SK-N-SH (cell line): Measurements from ENCODE around the gene DCDC1. TPM values are rescaled to one million over a fixed set of nuclear protein-coding genes. Genes with fewer than 3 reads are reported as not detected.

Experiments
- CTCF ChIA-PET: fragments of 300-600, 350-600 bp; formaldehyde crosslinking; extraction: SDS; loops from one replicate; lab custom pipeline; 2021; lab: Yijun Ruan, JAX
- POLR2A ChIA-PET: fragments of 350-600 bp; sonication (Branson Sonifier 250); formaldehyde crosslinking; extraction: SDS; loops from one replicate; lab custom pipeline; 2020; ENCODE audit warnings: antibody characterized with exemption, inconsistent platforms; lab: Yijun Ruan, JAX
- DNase-seq: peaks from one replicate; pipeline ENCODE4 v3.0.0; 2012
- H2AFZ ChIP-seq: fragments of 200-600 bp; sonication (generic); 2 replicates; pipeline ENCODE4 v1.8.1; 2016; ENCODE audit warnings: antibody characterized with exemption, mild to moderate bottlenecking, low read depth
- H3F3A ChIP-seq: fragments of 200-600 bp; sonication (generic); replicated peaks from 2 replicates; pipeline ENCODE3; 2016; ENCODE audit warnings: antibody characterized with exemption, mild to moderate bottlenecking; ENCODE audit not compliant: insufficient read depth
- H3K27ac ChIP-seq, 2 experiments: fragments of 200-500 bp in 1 of 2; fragments of 200-600 bp in 1 of 2; sonication (Bioruptor generic) in 1 of 2; sonication (generic), shearing (Covaris generic) in 1 of 2; 2 replicates each; pipeline versions ENCODE4 v1.5.1 to v1.6.1; 2014 to 2016; ENCODE audit warnings: low read depth in 2 of 2, inconsistent platforms in 1 of 2, low read length in 1 of 2, mild to moderate bottlenecking in 1 of 2, mixed read lengths in 1 of 2
- H3K27me3 ChIP-seq: fragments of 200-600 bp; sonication (generic), shearing (Covaris generic); 2 replicates; pipeline ENCODE4 v1.6.1; 2016; ENCODE audit warnings: mixed run types; ENCODE audit not compliant: insufficient read depth
- H3K36me3 ChIP-seq, 2 experiments: fragments of 200-500 bp in 1 of 2; fragments of 200-600 bp in 1 of 2; sonication (Bioruptor generic) in 1 of 2; sonication (generic) in 1 of 2; replicated peaks in 1 of 2; 2 replicates each; pipeline versions ENCODE3 to v1.5.1; 2014 to 2016; ENCODE audit warnings: low read length in 1 of 2, mild to moderate bottlenecking in 1 of 2; ENCODE audit not compliant: insufficient read depth in 2 of 2, control insufficient read depth in 1 of 2
- H3K4me1 ChIP-seq, 2 experiments: fragments of 200-500 bp in 1 of 2; fragments of 200-600 bp in 1 of 2; sonication (Bioruptor generic) in 1 of 2; sonication (generic), shearing (Covaris generic) in 1 of 2; 2 replicates each; pipeline versions ENCODE4 v1.5.1 to v1.6.1; 2014 to 2016; ENCODE audit warnings: low read depth in 1 of 2, low read length in 1 of 2, mixed run types in 1 of 2; ENCODE audit not compliant: insufficient read depth in 2 of 2, control insufficient read depth in 1 of 2
- H3K4me2 ChIP-seq: fragments of 200-600 bp; sonication (generic), shearing (Covaris generic); 2 replicates; pipeline ENCODE4 v1.6.1; 2017; ENCODE audit warnings: mixed run types
- H3K4me3 ChIP-seq, 2 experiments: fragments of 200-500 bp in 1 of 2; fragments of 200-600 bp in 1 of 2; sonication (Bioruptor generic) in 1 of 2; sonication (generic), shearing (Covaris generic) in 1 of 2; 2 replicates each; pipeline versions ENCODE4 v1.5.1 to v1.8.1; 2014 to 2016; ENCODE audit warnings: low read depth in 2 of 2, inconsistent platforms in 1 of 2, low read length in 1 of 2, mild to moderate bottlenecking in 1 of 2, mixed read lengths in 1 of 2, moderate library complexity in 1 of 2
- H3K79me2 ChIP-seq: fragments of 200-600 bp; sonication (generic); 2 replicates; pipeline ENCODE4 v1.8.1; 2017; ENCODE audit warnings: mild to moderate bottlenecking; ENCODE audit not compliant: insufficient read depth
- H3K9ac ChIP-seq: fragments of 200-600 bp; sonication (generic); 2 replicates; pipeline ENCODE4 v1.6.1; 2017; ENCODE audit warnings: mixed run types
- H3K9me2 ChIP-seq: fragments of 200-600 bp; sonication (generic); 2 replicates; pipeline ENCODE4 v1.6.1; 2017; ENCODE audit warnings: mixed run types
- H3K9me3 ChIP-seq: fragments of 200-600 bp; sonication (generic); 2 replicates; pipeline ENCODE4 v1.6.1; 2017; ENCODE audit warnings: mixed run types, mild to moderate bottlenecking, moderate library complexity
- H4K20me1 ChIP-seq: fragments of 200-600 bp; sonication (generic); 2 replicates; pipeline ENCODE4 v1.6.1; 2017; ENCODE audit warnings: mild to moderate bottlenecking, mixed run types; ENCODE audit not compliant: insufficient read depth
- ELF1 ChIP-seq: IDR thresholded peaks from 2 replicates; pipeline ENCODE4 v1.4.0; 2012
- FOXM1 ChIP-seq: IDR thresholded peaks from 2 replicates; pipeline ENCODE4 v1.4.0; 2012; ENCODE audit warnings: low read depth, mild to moderate bottlenecking
- GABPA ChIP-seq: IDR thresholded peaks from 2 replicates; pipeline ENCODE4 v1.4.0; 2012; ENCODE audit warnings: low read depth, mild to moderate bottlenecking
- RCOR1 ChIP-seq: fragments of 150-350 bp; IDR thresholded peaks from 2 replicates; pipeline ENCODE4 v1.6.1; 2017; ENCODE audit warnings: antibody characterized with exemption, low read length
- RFX5 ChIP-seq: IDR thresholded peaks from 2 replicates; pipeline ENCODE4 v1.6.1; 2012; ENCODE audit warnings: mild to moderate bottlenecking, improper control_type of control experiment, low read length
- RXRA ChIP-seq: IDR thresholded peaks from 2 replicates; pipeline ENCODE4 v1.4.0; 2012; ENCODE audit warnings: low read depth, mild to moderate bottlenecking, borderline replicate concordance
- SIN3A ChIP-seq: IDR thresholded peaks from 2 replicates; pipeline ENCODE4 v1.6.1; 2012; ENCODE audit warnings: low read depth, mild to moderate bottlenecking, low read length, moderate library complexity, borderline replicate concordance
- TEAD4 ChIP-seq: IDR thresholded peaks from 2 replicates; pipeline ENCODE4 v1.4.0; 2012; ENCODE audit warnings: mild to moderate bottlenecking, borderline replicate concordance; ENCODE audit not compliant: insufficient read depth
- YY1 ChIP-seq: IDR thresholded peaks from 2 replicates; pipeline ENCODE4 v1.4.0; 2012; ENCODE audit warnings: low read depth, mild to moderate bottlenecking
- WGBS: methylation state at CpG from one replicate; pipeline ENCODE4 v1.1.6; 2017; ENCODE audit warnings: low lambda C conversion rate; 5-methylcytosine and 5-hydroxymethylcytosine counted together
- polyA plus RNA-seq, 3 experiments: library from polyadenylated mRNA; depleted of rRNA; stranded (reverse); fragments of >200 nt; gene quantifications; 2 replicates each; pipeline ENCODE4 v1.2.3, GENCODE V29; 2012
- TF ChIP-seq, protein P1 (sequence below): IDR thresholded peaks from 2 replicates; pipeline ENCODE4 v1.4.0; 2012; ENCODE audit warnings: low read depth
- TF ChIP-seq, protein P2 (sequence below): IDR thresholded peaks from 2 replicates; pipeline ENCODE4 v1.4.0; 2012; ENCODE audit warnings: low read depth, borderline replicate concordance
- TF ChIP-seq, protein P3 (sequence below): IDR thresholded peaks from 2 replicates; pipeline ENCODE4 v1.6.1; 2012; ENCODE audit warnings: mild to moderate bottlenecking, low read depth, low read length, moderate library complexity
- TF ChIP-seq, protein P4 (sequence below): fragments of 200-600 bp; sonication (generic); IDR thresholded peaks from 2 replicates; pipeline ENCODE4 v1.6.1; 2017; ENCODE audit warnings: antibody characterized with exemption, mild to moderate bottlenecking, moderate library complexity

DCDC1 gene
- polyA plus RNA-seq, 1 of the 3 experiments (the other 2 are of a cell fraction), result 0.12 TPM

DNA sequence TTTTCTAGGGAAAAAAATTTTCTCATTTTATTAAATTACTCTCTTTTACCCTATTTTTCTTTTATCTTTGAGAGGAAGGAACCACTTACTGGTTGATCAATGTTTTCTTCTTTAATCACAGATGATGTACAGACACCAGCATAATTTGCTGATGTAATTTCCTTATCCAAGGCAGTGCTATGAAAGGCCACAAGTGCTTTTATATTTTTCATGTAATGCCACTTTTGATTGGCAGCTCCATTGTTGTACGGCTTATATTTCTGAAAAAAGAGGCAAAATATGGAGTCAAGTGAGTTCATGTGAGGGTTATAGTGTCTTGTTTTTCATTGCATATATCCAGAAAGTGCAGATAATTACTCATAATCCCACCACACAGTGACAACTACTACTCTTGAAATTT is 460.7 kb downstream of the DCDC1 start:
- H3K79me2 ChIP-seq, result no peaks in the 10 kb centered on the region
- DNase-seq, result no peak
- H3K4me3 ChIP-seq, result no peak overlapping the region
- H3K4me1 ChIP-seq, result no peaks in the 10 kb centered on the region; a peak in 2 of 4 replicates
- no peaks in the 10 kb centered on the region for H3K27me3 ChIP-seq
- H3K4me2 ChIP-seq, result no peak overlapping the region
- H3K36me3 ChIP-seq, result no peaks in the 10 kb centered on the region
- no peaks in the 10 kb centered on the region for H4K20me1 ChIP-seq
- POLR2A ChIA-PET, result no interaction called here
- no peak overlapping the region for H2AFZ ChIP-seq
- CTCF ChIA-PET, result no interaction called here
- H3K27ac ChIP-seq, result no peak overlapping the region
- no peaks in the 10 kb centered on the region for H3K9me2 ChIP-seq
- H3K9ac ChIP-seq, result no peak overlapping the region
- no peak for TF ChIP-seq RXRA
- no peak for TF ChIP-seq RFX5
- no peak for TF ChIP-seq RCOR1
- no peak for TF ChIP-seq FOXM1
- no peak for TF ChIP-seq YY1
- TF ChIP-seq SIN3A, result no peak
- no peak for TF ChIP-seq TEAD4
- no peak for TF ChIP-seq GABPA
- TF ChIP-seq, protein P1, sequence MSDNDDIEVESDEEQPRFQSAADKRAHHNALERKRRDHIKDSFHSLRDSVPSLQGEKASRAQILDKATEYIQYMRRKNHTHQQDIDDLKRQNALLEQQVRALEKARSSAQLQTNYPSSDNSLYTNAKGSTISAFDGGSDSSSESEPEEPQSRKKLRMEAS, result no peak
- no peaks in the 10 kb centered on the region for H3F3A ChIP-seq
- H3K9me3 ChIP-seq, result no peaks in the 10 kb centered on the region
- 78% methylated on average over 1 of the region's 1 CpG for WGBS

DNA sequence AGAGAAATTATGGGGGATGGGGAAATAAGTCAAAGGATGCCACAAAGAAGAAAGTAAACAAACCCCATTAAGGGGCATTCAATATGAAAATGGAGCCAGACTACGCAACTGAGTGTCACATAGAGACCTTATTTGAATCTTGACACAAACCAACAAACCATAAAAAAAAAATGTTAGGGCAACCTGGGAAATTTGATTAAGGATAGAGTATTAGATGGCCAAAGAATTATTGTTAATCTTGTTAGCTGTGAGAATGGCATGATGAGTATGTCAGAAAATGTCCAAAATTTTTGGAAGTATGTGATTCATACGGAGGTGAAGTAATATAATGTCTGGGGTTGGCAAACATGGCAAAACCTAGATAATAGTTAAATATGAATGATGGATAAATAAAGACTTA is 461.3 kb downstream of the DCDC1 start:
- CTCF ChIA-PET, result interaction anchor here (1.1 kb wide), 1 partner anchor 47 kb away, joined by 3 read pairs; no protein-coding TSS in a partner anchor
- no peaks in the 10 kb centered on the region for H3F3A ChIP-seq
- H3K27ac ChIP-seq, result no peak overlapping the region
- POLR2A ChIA-PET, result no interaction called here
- no peaks in the 10 kb centered on the region for H3K27me3 ChIP-seq
- H3K36me3 ChIP-seq, result no peaks in the 10 kb centered on the region
- H2AFZ ChIP-seq, result no peak overlapping the region
- no peaks in the 10 kb centered on the region for H3K9me3 ChIP-seq
- H3K9ac ChIP-seq, result no peak overlapping the region
- TF ChIP-seq ELF1 (no peak), RXRA (no peak), SIN3A (no peak), RFX5 (no peak)
- TF ChIP-seq, protein P2, sequence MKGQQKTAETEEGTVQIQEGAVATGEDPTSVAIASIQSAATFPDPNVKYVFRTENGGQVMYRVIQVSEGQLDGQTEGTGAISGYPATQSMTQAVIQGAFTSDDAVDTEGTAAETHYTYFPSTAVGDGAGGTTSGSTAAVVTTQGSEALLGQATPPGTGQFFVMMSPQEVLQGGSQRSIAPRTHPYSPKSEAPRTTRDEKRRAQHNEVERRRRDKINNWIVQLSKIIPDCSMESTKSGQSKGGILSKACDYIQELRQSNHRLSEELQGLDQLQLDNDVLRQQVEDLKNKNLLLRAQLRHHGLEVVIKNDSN, result no peak
- TF ChIP-seq, protein P3, sequence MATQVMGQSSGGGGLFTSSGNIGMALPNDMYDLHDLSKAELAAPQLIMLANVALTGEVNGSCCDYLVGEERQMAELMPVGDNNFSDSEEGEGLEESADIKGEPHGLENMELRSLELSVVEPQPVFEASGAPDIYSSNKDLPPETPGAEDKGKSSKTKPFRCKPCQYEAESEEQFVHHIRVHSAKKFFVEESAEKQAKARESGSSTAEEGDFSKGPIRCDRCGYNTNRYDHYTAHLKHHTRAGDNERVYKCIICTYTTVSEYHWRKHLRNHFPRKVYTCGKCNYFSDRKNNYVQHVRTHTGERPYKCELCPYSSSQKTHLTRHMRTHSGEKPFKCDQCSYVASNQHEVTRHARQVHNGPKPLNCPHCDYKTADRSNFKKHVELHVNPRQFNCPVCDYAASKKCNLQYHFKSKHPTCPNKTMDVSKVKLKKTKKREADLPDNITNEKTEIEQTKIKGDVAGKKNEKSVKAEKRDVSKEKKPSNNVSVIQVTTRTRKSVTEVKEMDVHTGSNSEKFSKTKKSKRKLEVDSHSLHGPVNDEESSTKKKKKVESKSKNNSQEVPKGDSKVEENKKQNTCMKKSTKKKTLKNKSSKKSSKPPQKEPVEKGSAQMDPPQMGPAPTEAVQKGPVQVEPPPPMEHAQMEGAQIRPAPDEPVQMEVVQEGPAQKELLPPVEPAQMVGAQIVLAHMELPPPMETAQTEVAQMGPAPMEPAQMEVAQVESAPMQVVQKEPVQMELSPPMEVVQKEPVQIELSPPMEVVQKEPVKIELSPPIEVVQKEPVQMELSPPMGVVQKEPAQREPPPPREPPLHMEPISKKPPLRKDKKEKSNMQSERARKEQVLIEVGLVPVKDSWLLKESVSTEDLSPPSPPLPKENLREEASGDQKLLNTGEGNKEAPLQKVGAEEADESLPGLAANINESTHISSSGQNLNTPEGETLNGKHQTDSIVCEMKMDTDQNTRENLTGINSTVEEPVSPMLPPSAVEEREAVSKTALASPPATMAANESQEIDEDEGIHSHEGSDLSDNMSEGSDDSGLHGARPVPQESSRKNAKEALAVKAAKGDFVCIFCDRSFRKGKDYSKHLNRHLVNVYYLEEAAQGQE, result no peak
- TF ChIP-seq, protein P1, result no peak
- TF ChIP-seq, protein P4, sequence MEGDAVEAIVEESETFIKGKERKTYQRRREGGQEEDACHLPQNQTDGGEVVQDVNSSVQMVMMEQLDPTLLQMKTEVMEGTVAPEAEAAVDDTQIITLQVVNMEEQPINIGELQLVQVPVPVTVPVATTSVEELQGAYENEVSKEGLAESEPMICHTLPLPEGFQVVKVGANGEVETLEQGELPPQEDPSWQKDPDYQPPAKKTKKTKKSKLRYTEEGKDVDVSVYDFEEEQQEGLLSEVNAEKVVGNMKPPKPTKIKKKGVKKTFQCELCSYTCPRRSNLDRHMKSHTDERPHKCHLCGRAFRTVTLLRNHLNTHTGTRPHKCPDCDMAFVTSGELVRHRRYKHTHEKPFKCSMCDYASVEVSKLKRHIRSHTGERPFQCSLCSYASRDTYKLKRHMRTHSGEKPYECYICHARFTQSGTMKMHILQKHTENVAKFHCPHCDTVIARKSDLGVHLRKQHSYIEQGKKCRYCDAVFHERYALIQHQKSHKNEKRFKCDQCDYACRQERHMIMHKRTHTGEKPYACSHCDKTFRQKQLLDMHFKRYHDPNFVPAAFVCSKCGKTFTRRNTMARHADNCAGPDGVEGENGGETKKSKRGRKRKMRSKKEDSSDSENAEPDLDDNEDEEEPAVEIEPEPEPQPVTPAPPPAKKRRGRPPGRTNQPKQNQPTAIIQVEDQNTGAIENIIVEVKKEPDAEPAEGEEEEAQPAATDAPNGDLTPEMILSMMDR, result no peak
- no peak for DNase-seq
- H3K4me2 ChIP-seq, result no peak overlapping the region
- H4K20me1 ChIP-seq, result no peaks in the 10 kb centered on the region
- no peaks in the 10 kb centered on the region for H3K79me2 ChIP-seq
- WGBS, result 28% methylated on average over 2 of the region's 2 CpGs
- no peaks in the 10 kb centered on the region; a peak in 2 of 4 replicates for H3K4me1 ChIP-seq
- H3K9me2 ChIP-seq, result no peaks in the 10 kb centered on the region
- H3K4me3 ChIP-seq, result no peak overlapping the region
